SKM-1 treated with dmso at 0.1 percent for 144 hours (cell line): ENCODE measurements around the gene SV2B.

Experiments used
- DNase-seq: peaks from one replicate; lab custom pipeline; 2025; ENCODE audit not compliant: unreplicated experiment; lab: John Stamatoyannopoulos, UW

SV2B gene

GRCh38 chr15:91102546-91103330, 2.7 kb downstream of the SV2B start:
- DNase-seq = no peak

GRCh38 chr15:91104111-91104510, 4.1 kb downstream of the SV2B start:
- no peak for DNase-seq

GRCh38 chr15:91108421-91108820, 8.4 kb downstream of the SV2B start:
- DNase-seq = no peak

GRCh38 chr15:91109885-91110284, 9.8 kb downstream of the SV2B start:
- no peak for DNase-seq

- no peak for DNase-seq
Observed at GRCh38 chr15:91110407-91110806, 10.3 kb downstream of the SV2B start.

GRCh38 chr15:91113030-91113429, 13.0 kb downstream of the SV2B start:
- DNase-seq = no peak

- no peak for DNase-seq
Observed at GRCh38 chr15:91114301-91114700, 14.2 kb downstream of the SV2B start.

- no peak for DNase-seq
Observed at GRCh38 chr15:91116113-91117067, 16.3 kb downstream of the SV2B start.

GRCh38 chr15:91117375-91117774, 17.3 kb downstream of the SV2B start:
- DNase-seq = no peak

- DNase-seq = no peak
Observed at GRCh38 chr15:91118817-91119590, 18.9 kb downstream of the SV2B start.

- DNase-seq = no peak
Observed at GRCh38 chr15:91122296-91122695, 22.2 kb downstream of the SV2B start.

- DNase-seq = no peak
Observed at GRCh38 chr15:91124132-91124531, 24.1 kb downstream of the SV2B start.

- DNase-seq = no peak
Observed at GRCh38 chr15:91125162-91125561, 25.1 kb downstream of the SV2B start.

GRCh38 chr15:91126080-91126479, 26.0 kb downstream of the SV2B start:
- DNase-seq = no peak

GRCh38 chr15:91127236-91127955, 27.3 kb downstream of the SV2B start:
- no peak for DNase-seq

- no peak for DNase-seq
Observed at GRCh38 chr15:91128016-91128415, 28.0 kb downstream of the SV2B start.

- no peak for DNase-seq
Observed at GRCh38 chr15:91129436-91129835, 29.4 kb downstream of the SV2B start.

- no peak for DNase-seq
Observed at GRCh38 chr15:91132079-91132478, 32.0 kb downstream of the SV2B start.

- DNase-seq = no peak
Observed at GRCh38 chr15:91133511-91133910, 33.5 kb downstream of the SV2B start.
